Right atrium auricular region (tissue), 2 donors: ENCODE results near the gene PCBD2. TPM values are rescaled to one million over a fixed set of nuclear protein-coding genes. Genes with fewer than 3 reads are reported as not detected.

ENCODE experiments used
- microRNA counts, 2 donors: library from miRNA; unstranded; fragments of <30 nt; microRNA quantifications; one replicate each; lab custom pipeline; 2016 to 2017
- microRNA-seq, 2 donors: library from miRNA; unstranded; fragments of <30 nt; microRNA quantifications; one replicate each; pipeline ENCODE4, GENCODE V29; 2016 to 2017; ENCODE audit warnings: borderline number of aligned reads in 2 of 2, borderline replicate concordance in 1 of 2
- total RNA-seq, 2 donors: library from RNA; depleted of rRNA; stranded (reverse); fragments of >200 nt; gene quantifications; one replicate each; pipeline ENCODE4 v1.1.0, GENCODE V29; 2016

The PCBD2 gene
- total RNA-seq, 2 donors from 2014 or later: 10.9 to 19.1 TPM

MicroRNA genes within 50 kb of the gene (microRNA counts, 767-probe panel; counts per million panel counts)
- 0 to 1,333 counts per million in 2 donors for microRNA hsa-miR-4461 (lab: Ali Mortazavi, UCI)

Small RNA genes within 50 kb of the gene (microRNA-seq; reads per million reads assigned to microRNA genes)
- gene MIR4461: 0 reads per million in 2 donors

Other genes starting within 250 kb of the PCBD2 start
- 10 to 100 TPM; 18.2 to 21.9 TPM for gene CAMLG, start 166.6 kb upstream of the PCBD2 start, total RNA-seq
- gene DDX46, start 146.4 kb upstream of the PCBD2 start, total RNA-seq: 10 to 100 TPM; 12.2 to 13.4 TPM
- gene C5orf24, start 59.2 kb upstream of the PCBD2 start, total RNA-seq: 10 to 100 TPM; 33.7 to 34.9 TPM
- 10 to 100 TPM; 65.6 to 98.1 TPM for gene TXNDC15, start 30.8 kb upstream of the PCBD2 start, total RNA-seq
- gene CATSPER3, start 62.8 kb downstream of the PCBD2 start, total RNA-seq: under 1 TPM; 0.39 to 0.44 TPM
- not detected for gene PITX1, start 129.1 kb downstream of the PCBD2 start, total RNA-seq